RWPE2 (cell line): Measurements from ENCODE around the gene USP7.

Experiments
- ATAC-seq: fragments of 200-7000 bp; cut with Tn5 transposase; 3 replicates; pipeline ENCODE4 v1.9.1; 2021; ENCODE audit warnings: low read depth
- DNase-seq: peaks from one replicate; pipeline ENCODE4 v3.0.0-alpha.2; 2020; ENCODE audit warnings: low spot score
- H3K27ac ChIP-seq: fragments of 450-650 bp; 2 replicates; pipeline ENCODE4 v1.5.1; 2017; ENCODE audit warnings: mild to moderate bottlenecking; ENCODE audit not compliant: poor library complexity, severe bottlenecking
- H3K27me3 ChIP-seq: fragments of 250-450 bp; sonication (Bioruptor Pico); 2 replicates; pipeline ENCODE4 v1.5.1; 2021; ENCODE audit warnings: mild to moderate bottlenecking, moderate library complexity; ENCODE audit not compliant: insufficient read depth, poor library complexity, severe bottlenecking
- H3K36me3 ChIP-seq: fragments of 250-450 bp; sonication (Bioruptor Pico); 2 replicates; pipeline ENCODE4 v1.5.1; 2020; ENCODE audit warnings: low read depth, mild to moderate bottlenecking, moderate library complexity
- H3K4me1 ChIP-seq: fragments of 250-450 bp; sonication (Bioruptor Pico); 2 replicates; pipeline ENCODE4 v1.5.1; 2021; ENCODE audit warnings: mild to moderate bottlenecking, moderate library complexity; ENCODE audit not compliant: insufficient read depth, poor library complexity, severe bottlenecking
- H3K4me3 ChIP-seq: fragments of 250-450 bp; sonication (Bioruptor Pico); 2 replicates; pipeline ENCODE4 v1.5.1; 2021; ENCODE audit warnings: mild to moderate bottlenecking, moderate library complexity; ENCODE audit not compliant: severe bottlenecking
- H3K9me3 ChIP-seq: fragments of 250-450 bp; sonication (Bioruptor Pico); 2 replicates; pipeline ENCODE4 v1.5.1; 2021; ENCODE audit warnings: mild to moderate bottlenecking, moderate library complexity; ENCODE audit not compliant: severe bottlenecking
- TF ChIP-seq, protein P1 (sequence below): fragments of 450-650 bp; IDR thresholded peaks from one replicate; pipeline ENCODE4 v1.5.1; 2017; ENCODE audit warnings: mild to moderate bottlenecking, moderate library complexity; ENCODE audit not compliant: poor library complexity, severe bottlenecking

The USP7 gene

DNA sequence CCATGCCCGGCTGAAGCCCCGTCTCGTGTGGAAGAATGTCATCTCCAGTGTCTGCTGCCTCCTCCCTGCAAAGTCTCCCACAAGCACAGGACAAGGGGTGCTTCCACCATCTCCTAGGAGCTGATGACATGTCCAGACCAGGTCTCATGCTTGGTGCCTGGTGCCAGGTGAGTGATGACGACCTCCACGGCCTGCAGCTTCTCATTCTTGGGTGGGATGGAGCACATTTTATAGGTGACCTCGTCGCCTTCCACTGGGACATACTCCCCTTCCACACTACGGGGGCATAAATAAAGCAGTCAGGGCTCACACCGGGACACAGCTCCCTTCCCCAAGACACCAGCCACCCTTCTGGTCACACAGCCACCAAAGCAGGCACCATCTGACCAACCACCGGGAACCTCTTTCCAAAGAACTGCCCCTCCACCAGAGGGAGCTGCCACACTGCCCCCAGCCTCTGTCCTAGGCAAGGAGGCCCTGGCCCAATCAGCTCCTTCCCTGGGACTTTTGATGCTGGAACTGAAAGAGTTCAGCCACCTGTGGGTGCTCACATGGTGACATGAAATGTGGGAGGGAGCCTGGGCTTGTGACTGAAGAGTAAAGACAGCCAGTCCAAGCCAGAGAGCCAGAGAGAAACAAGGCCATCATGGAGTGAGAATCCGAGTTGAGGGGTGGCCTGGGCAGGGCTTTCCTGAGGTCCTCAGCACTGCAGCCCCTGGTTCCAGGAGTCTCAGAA is 108.5 kb downstream of the USP7 start:
- Histone ChIP-seq H3K4me1 (peaks cover 16% of the 10 kb centered on the region), H3K27ac (no peak overlapping the region), H3K27me3 (no peaks in the 10 kb centered on the region), H3K36me3 (peaks cover 82% of the 10 kb centered on the region), H3K9me3 (no peaks in the 10 kb centered on the region), H3K4me3 (no peak overlapping the region)
- DNase-seq (peak; percentile 23), ATAC-seq (no peak)
- TF ChIP-seq, protein P1, sequence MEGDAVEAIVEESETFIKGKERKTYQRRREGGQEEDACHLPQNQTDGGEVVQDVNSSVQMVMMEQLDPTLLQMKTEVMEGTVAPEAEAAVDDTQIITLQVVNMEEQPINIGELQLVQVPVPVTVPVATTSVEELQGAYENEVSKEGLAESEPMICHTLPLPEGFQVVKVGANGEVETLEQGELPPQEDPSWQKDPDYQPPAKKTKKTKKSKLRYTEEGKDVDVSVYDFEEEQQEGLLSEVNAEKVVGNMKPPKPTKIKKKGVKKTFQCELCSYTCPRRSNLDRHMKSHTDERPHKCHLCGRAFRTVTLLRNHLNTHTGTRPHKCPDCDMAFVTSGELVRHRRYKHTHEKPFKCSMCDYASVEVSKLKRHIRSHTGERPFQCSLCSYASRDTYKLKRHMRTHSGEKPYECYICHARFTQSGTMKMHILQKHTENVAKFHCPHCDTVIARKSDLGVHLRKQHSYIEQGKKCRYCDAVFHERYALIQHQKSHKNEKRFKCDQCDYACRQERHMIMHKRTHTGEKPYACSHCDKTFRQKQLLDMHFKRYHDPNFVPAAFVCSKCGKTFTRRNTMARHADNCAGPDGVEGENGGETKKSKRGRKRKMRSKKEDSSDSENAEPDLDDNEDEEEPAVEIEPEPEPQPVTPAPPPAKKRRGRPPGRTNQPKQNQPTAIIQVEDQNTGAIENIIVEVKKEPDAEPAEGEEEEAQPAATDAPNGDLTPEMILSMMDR: no peak

DNA sequence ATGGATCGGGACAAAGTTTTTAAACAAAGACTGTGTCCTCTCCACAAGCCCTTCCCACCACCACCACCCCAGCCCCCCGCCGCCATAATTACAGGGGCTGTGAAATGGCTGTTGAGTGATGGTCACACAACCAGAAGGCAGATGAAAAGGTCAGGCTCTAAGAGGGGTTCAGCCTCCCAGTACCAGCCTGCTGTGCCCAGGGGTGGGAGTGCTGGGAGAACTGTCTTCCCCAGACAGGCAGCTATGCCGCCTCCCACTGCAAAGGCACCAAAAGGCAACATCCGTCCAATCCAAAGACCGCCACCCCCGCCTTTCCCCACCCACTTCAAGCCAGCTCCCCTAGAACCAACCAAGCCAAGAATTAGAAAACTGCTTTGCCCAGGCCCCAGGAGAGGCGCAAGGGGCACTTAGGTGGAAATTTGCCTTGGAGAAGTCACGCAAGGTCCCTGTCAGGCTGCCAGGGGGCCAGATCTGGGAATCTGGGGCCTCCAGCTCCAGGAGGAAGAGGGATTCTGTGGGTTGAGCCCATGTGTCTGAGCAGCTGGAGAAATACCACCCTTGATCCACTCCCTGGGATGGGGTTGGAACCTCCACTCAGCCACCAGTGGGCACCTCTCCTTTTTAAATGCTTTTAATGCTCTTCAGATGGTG is 109.3 kb downstream of the USP7 start:
- no peaks in the 10 kb centered on the region for H3K27me3 ChIP-seq
- H3K4me1 ChIP-seq: peaks cover 22% of the 10 kb centered on the region
- TF ChIP-seq, protein P1: no peak
- H3K9me3 ChIP-seq: no peaks in the 10 kb centered on the region
- DNase-seq (peak; percentile 41), ATAC-seq (no peak)
- H3K4me3 ChIP-seq: no peak overlapping the region
- H3K36me3 ChIP-seq: peaks cover 82% of the 10 kb centered on the region
- H3K27ac ChIP-seq: no peak overlapping the region

DNA sequence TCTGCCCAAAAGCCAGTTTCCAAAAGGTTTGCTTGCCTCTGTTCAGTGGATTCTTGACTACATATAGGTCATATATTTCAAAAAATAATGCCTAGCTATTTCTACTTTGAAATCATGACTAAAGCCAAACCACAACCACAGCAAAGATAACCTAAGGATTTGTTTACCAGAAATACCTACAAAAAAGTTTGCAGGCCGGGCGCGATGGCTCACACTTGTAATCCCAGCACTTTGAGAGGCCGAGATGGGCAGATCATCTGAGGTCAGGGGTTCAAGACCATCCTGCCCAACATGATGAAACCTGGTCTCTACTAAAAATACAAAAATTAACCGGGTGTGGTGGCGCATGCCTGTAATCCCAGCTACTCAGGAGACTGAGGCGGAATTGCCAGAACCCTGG is 110.1 kb downstream of the USP7 start:
- peak overlapping the region; percentile 98 for H3K27ac ChIP-seq
- H3K4me1 ChIP-seq: peaks cover 30% of the 10 kb centered on the region
- peaks cover 76% of the 10 kb centered on the region for H3K36me3 ChIP-seq
- no peak for ATAC-seq
- H3K4me3 ChIP-seq: no peak overlapping the region
- TF ChIP-seq, protein P1: no peak
- H3K27me3 ChIP-seq: no peaks in the 10 kb centered on the region
- DNase-seq: no peak
- H3K9me3 ChIP-seq: no peaks in the 10 kb centered on the region

DNA sequence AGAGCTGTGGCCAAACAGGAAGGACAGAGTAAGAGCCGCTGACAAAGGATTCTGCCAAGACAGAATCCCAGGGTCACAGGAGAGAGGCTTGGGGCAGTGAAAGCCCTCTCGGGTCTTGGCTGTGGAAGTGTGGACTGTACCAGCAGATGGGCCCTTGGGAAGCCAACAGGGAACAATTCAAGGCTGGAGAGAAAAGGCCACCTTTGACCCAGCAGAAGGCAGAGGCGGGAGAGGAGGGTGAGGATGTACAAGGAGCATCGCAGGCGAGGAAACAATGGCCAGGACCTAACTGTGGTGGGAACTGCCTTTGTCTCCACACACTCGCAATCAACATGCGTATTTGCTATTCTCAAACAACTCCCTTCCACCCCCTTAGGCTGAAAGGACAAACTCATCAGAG is 110.6 kb downstream of the USP7 start:
- peak overlapping the region; percentile 98 for H3K27ac ChIP-seq
- H3K4me1 ChIP-seq: peaks cover 35% of the 10 kb centered on the region
- no peak overlapping the region for H3K4me3 ChIP-seq
- no peaks in the 10 kb centered on the region for H3K9me3 ChIP-seq
- no peak for ATAC-seq
- no peaks in the 10 kb centered on the region for H3K27me3 ChIP-seq
- TF ChIP-seq, protein P1: no peak
- DNase-seq: no peak
- peaks cover 76% of the 10 kb centered on the region for H3K36me3 ChIP-seq

DNA sequence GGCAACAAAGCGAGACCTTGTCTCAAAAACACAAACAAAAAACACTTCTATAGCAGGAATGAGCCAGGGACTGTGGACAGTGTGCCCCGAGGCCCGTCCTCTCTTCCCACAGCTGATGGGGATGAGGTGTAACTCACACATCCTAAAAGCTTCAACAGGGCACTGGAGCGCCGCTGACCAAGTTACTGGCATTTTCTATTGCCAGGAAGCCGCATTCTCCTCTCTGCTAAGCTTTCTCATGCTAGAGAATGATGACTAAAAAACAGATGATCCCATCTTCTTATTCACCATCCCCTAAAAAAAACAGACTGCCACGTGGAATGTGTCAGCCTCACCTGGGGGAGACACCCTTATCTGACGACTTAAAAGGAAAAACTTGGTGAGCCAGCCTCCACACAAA is 111.2 kb downstream of the USP7 start:
- no peak overlapping the region for H3K4me3 ChIP-seq
- H3K9me3 ChIP-seq: no peaks in the 10 kb centered on the region
- TF ChIP-seq, protein P1: no peak
- ATAC-seq: no peak
- peaks cover 35% of the 10 kb centered on the region for H3K4me1 ChIP-seq
- H3K36me3 ChIP-seq: peaks cover 72% of the 10 kb centered on the region
- no peaks in the 10 kb centered on the region for H3K27me3 ChIP-seq
- DNase-seq: peak; percentile 32
- H3K27ac ChIP-seq: peak overlapping the region; percentile 98
